Inferior parietal cortex (tissue), 1 donor: Measurements from ENCODE around the gene SMURF1.

Source experiments
- DNase-seq: peaks from one replicate; pipeline ENCODE4 v3.0.0-alpha.2; 2016; ENCODE audit errors: extremely low spot score

SMURF1 gene

GRCh38 chr7:99029466-99030435 is 114.2 kb downstream of the SMURF1 start:
- DNase-seq: no peak

GRCh38 chr7:99028261-99028973 is 115.5 kb downstream of the SMURF1 start:
- no peak for DNase-seq

- DNase-seq: no peak
These were observed 116.1 kb downstream of the SMURF1 start for GRCh38 chr7:99027841-99028240.

GRCh38 chr7:99027241-99027640 is 116.7 kb downstream of the SMURF1 start:
- DNase-seq: no peak

- DNase-seq: no peak
These were observed 119.8 kb downstream of the SMURF1 start for GRCh38 chr7:99024066-99024465.

- DNase-seq: no peak
These were observed 121.9 kb downstream of the SMURF1 start for GRCh38 chr7:99021941-99022560.

- DNase-seq: no peak
These were observed 123.5 kb downstream of the SMURF1 start for GRCh38 chr7:99020413-99020715.

GRCh38 chr7:99019523-99020412 is 124.1 kb downstream of the SMURF1 start:
- no peak for DNase-seq

GRCh38 chr7:99016196-99016595 is 127.7 kb downstream of the SMURF1 start:
- no peak for DNase-seq

- DNase-seq: no peak
These were observed 129.6 kb downstream of the SMURF1 start for GRCh38 chr7:99014113-99014985.

GRCh38 chr7:99013266-99014112 is 130.4 kb downstream of the SMURF1 start:
- DNase-seq: no peak

GRCh38 chr7:99012722-99013121 is 131.2 kb downstream of the SMURF1 start:
- DNase-seq: no peak

GRCh38 chr7:99011706-99012404 is 132.1 kb downstream of the SMURF1 start:
- DNase-seq: no peak

GRCh38 chr7:99011341-99011705 is 132.6 kb downstream of the SMURF1 start:
- no peak for DNase-seq

- no peak for DNase-seq
These were observed 133.6 kb downstream of the SMURF1 start for GRCh38 chr7:99010281-99010680.

- DNase-seq: no peak
These were observed 134.9 kb downstream of the SMURF1 start for GRCh38 chr7:99008921-99009530.

- no peak for DNase-seq
These were observed 135.7 kb downstream of the SMURF1 start for GRCh38 chr7:99008181-99008631.

GRCh38 chr7:99006739-99007424 is 137.0 kb downstream of the SMURF1 start:
- no peak for DNase-seq
